NCI-H82 (cell line): ENCODE results near the gene PRPSAP2.
A peak's percentile ranks its signal among the peaks of the same experiment; 100 is the strongest.
"Not testable (repeated sequence)": the region's sequence is repeated elsewhere in the genome, so short reads cannot be mapped to it uniquely, and the experiment has no call there.

Experiments
- DNase-seq: peaks from one replicate; lab custom pipeline; 2025; lab: John Stamatoyannopoulos, UW

PRPSAP2 gene

DNA sequence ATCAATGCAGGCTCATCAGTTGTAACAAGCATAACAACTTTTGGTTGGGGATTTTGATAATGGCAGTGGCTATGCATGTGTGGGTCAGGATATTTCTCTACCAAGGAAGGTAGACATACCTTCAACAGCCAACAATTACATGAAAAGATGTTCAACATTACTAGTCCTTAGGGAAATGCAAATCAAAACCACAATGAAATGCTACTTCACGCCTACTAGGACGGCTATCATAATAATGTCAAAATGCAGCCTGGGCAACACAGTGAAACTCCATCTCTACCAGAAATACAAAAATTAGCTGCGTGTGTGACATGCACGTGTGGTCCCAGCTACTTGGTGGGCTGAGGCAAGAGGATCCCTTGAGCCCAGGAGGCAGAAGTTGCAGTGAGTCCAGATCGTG is 86.7 kb downstream of the PRPSAP2 start:
- DNase-seq: no peak

DNA sequence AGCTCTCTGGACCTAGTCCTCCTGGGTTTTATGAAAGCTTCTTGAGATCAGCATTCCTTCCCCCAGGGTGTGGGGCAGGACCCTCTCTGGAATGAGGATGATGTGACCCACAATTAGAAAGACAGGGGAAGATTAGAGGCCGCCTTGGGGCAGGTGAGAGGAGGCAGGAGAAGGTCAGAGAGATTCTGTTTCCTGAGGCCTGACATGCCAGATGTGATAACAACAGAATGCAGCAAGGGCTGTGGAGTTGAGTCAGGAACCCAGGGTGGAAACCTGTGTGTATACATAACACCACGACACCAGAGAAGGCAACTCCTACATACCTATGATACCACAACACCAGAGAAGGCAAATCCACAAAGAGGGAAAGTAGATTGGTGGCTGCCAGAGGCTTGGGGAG is 88.6 kb downstream of the PRPSAP2 start:
- no peak for DNase-seq

DNA sequence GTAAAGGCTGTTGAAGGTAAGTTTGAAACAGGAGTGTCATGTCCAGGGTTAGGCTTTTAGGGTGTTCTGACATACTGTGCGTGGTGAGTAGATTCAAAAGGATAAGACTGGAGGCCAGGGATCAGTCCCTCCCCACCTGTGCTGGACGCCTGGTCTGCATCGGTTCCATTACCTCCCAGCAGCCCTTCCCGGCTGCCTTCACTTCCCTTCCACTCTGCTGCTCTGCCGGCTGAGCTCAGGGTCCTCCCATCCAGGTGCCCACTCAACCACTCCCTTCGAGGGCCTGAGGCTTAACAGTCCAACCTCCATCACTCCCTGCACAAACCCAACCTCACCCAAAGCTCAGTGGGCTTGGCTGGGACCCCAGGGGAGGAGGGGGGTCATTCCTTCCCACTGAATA is 89.9 kb downstream of the PRPSAP2 start:
- no peak for DNase-seq

DNA sequence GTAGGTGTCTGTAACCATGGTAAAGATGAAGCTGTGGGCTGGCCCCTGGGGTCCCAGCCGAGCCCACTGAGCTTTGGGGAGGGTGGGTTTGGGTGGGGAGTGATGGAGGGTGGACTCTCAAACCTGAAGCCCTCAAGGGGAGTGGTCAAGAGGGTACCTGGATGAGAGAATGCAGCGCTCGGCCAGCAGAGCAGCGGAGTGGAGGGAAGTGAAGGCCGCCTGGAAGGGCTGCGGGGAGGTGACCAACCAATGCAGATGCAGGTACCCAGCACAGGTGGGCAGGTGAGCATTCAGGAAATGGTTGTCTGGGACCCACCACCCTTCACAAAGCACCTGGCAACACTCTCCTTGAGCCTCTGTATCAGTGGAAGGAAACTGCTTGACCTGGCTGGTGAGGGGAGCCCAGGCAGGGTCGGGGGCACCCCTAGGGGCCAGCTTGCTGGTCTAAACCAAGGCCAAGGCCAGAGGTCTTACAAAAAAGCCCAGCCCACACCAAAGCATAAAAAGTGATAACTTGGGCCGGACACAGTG is 90.6 kb downstream of the PRPSAP2 start:
- no peak for DNase-seq

DNA sequence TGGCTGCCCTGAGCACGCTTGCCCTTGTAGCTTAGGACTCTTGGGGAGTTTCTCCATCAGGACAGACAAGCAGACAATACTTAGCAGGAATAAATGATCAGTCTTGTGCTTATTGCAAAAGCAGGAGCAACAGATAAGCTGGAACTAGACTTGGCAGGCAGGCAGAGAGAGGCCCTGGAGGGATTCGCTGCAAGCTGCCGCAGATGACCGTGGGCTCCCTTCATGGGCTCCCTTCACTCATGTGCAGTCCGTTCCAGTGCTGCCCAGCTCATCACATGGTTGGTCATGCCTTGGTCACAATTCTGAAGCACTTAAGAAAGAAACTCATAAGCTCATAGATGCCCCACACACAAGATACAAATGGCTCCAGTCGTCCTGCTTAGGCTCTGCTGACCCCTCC is 91.6 kb downstream of the PRPSAP2 start:
- no peak for DNase-seq

DNA sequence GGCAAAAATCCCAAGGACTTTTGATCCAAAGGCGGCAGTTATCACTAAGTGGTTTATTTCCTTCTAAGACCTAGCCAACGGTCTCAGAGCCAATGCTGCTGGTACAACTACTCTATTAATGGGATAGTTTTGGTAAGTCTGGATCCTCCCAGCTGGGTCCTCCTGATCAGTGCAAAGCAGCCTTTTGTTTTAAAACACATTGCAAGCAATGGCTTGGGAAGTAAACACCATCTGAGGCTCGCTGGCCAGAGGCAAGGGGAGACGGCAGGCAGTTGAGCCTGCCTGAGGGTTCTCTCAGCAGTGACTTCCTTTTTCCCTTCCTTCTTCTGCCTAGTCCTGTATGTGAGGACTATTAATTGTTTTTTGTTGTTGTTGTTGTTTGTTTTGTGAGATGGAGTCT is 92.4 kb downstream of the PRPSAP2 start:
- no peak for DNase-seq

DNA sequence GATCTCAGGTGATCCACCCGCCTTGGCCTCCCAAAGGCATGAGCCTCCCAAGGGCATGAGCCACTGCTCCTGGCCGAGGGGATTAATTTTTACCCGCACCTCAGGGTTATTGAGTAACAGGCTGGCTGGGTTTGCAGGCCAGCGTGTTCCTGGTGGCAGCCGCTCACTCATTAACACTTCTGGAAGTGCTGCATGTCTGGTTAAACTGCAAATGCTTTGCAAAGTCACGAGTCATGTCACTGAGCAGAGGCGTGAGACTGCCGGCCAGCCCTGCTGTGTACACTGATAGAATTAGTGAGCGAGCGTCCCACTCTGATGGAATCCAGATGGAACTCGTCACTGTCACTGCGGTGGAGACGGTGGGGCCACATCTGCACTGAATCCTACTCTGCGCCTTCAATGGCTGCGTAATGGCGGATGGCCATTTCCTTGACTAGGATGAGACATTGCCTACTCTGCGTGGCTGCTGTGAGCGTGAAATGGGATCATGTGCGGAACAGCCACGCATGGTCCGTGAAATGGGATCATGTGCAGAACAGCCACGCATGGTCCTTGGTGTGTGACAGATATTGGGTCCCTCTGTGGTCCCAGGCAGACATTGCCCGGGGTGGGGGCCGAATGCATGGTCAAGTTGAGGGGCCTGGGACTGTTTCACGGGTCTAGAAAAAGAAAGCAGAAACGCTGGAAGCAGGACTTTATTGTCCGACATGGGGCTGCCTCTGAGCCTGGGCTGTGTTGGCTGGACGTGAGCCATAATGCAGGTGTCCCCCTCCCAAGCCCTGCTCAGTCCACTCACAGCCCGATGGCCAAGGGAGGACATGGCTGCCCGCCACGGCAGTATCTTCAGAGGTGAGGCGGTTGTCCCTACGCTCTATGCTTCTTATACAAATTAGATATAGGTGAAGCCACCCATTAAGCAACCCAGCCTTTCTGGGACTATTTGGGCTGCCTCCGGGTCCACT is 93.3 kb downstream of the PRPSAP2 start:
- DNase-seq: no peak

DNA sequence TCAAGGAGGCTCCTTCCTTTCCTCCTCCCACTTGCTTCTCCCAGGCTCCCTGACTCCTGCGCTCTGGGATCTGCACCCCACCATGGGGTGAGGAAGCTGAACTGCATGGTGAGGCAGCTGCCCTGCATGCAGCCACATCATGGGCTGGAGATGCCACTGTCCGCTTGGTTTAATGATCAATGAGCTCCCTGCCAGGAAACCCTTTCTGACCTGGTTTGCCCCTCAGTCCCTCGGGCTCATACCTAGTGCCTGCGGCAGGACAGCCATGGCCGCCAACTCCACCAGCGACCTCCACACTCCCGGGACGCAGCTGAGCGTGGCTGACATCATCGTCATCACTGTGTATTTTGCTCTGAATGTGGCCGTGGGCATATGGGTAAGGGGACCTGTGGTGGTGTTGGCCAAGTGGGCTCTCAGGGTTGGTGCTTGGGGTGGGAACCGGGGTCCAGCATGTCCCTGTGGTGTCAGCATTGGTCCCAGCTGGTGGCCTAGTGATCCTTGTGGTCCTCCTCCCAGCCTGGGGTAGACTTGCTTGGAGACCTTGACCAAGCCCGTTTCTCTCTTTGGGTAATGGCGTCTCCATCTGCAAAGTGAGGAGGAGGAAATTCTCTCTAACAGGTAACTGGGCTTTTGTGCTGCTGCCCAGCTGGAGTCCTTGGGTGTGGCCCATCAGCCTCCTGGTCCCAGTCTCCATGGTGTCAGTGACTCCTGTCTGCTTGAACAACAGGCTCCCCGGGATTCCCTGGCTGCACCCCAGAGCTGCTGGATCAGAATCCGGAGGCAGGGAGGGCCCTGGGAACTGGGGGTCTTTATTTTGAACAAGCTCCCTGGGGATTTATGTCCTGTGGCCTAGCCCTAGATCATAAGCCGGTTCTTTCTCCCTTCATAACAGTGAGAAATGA is 94.3 kb downstream of the PRPSAP2 start, which contains the start of gene SLC5A10:
Gene SLC5A10 (plus strand): TSS at position 225 of the 902 bp plus-strand sequence. CDS start 41 bp downstream, at position 266.
- DNase-seq: peak; percentile 27

DNA sequence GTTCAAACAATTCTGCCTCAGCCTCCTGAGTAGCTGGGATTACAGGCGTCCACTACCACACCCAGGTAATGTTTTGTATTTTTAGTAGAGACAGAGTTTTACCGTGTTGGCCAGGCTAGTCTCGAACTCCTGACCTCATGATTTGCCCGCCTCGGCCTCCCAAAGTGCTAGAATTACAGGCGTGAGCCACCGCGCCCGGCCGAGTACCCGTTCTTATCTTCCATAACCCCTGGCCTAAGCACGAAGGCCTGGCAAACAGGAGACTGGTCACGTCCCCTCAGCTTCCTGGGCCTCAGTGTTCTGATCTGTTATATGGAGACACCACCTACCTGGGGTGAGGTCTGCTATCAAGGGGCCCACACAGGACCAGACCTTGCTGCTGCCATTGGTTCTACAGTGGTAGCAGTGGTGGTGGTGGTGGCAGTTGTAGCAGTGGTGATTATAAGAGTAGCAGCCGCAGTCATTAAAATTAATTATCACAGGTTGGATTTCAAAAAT is 95.3 kb downstream of the PRPSAP2 start:
- no peak for DNase-seq

DNA sequence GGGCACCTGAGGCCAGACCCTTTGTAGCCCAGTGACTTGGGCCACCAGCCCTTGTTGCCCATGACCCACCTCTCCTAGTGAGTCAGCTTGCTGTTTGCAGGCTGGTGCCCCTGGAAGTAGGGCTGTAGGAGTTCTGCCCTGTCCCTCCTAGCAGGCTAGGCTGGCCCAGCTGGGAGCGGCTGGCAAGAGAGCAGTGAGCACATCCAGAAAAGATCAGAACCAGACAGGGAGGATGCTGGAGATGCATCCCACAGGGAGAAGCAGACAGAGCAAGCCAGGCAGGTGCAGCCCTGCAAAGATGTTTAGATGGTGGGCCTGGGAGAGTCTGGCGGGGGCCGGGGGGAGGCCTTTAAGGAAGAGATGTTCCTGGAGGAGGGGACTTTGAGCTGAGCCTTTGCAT is 96.4 kb downstream of the PRPSAP2 start:
- DNase-seq: no peak

DNA sequence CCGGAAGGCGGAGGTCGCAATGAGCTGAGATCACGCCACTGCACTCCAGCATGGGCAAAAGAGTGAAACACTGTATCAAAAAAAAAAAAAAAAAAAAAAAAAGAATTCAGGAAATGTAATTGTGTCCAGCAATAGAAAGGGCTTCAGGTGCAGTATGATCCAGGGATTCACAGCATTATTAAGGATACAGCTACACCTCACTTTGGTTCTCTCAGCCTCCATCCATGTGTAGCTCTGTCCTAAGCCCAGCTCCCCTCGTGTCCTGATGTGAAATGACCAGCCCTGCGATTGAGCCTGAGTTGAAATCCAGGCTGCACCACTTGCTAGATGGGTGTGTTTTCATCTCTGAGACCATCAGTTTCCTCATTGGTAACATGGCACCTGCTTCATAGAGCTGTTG is 97.1 kb downstream of the PRPSAP2 start:
- no peak for DNase-seq

DNA sequence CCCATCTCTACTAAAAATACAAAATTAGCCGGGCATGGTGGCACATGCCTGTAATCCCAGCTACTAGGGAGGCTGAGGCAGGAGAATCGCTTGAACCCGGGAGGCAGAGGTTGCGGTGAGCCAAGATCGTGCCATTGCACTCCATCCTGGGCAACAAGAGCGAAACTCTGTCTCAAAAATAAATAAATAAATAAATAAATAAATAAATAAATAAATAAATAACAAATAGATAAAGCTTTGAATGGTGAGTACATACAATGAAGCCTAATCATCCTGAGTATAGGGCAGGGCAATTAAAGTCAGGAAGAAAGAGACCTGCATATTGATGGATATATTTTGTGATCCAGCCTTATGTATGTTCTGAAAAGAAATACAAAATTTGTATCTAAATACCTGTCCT is 98.1 kb downstream of the PRPSAP2 start:
- not testable (repeated sequence) for DNase-seq

DNA sequence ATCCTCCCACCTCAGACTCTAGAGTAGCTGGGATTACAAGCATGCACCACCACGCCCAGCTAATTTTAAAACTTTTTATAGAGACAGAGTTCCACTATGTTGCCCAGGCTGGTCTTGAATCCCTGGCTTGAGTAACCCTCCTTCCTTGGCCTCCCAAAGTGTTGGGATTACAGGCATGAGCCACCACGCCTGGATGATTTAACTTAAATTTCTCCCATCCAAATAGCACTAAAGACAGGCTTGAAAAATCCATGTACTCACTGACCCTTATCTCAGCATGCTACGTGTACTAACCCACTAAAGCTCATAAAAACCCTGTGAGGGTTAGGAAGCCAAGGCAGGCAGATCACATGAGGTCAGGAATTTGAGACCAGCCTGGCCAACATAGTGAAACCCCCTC is 98.7 kb downstream of the PRPSAP2 start:
- DNase-seq: no peak

DNA sequence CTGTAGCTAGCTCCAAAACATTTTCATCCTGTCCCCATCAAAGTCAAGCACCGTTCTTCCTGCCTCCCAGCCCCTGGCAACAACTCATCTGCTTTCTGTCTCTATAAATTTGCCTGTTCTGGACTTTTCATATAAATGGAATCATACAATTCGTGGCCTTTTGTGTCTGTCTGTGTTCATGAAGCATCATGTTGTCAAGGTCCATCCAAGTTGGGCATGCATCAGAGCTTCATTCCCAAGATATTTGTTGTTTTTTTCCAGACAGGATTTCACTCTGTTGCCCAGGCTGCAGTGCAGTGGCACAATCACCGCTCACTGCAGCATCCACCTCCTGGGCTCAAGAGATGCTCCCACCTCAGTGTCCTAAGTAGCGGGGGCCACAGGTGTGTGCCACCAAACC is 99.9 kb downstream of the PRPSAP2 start:
- no peak for DNase-seq

DNA sequence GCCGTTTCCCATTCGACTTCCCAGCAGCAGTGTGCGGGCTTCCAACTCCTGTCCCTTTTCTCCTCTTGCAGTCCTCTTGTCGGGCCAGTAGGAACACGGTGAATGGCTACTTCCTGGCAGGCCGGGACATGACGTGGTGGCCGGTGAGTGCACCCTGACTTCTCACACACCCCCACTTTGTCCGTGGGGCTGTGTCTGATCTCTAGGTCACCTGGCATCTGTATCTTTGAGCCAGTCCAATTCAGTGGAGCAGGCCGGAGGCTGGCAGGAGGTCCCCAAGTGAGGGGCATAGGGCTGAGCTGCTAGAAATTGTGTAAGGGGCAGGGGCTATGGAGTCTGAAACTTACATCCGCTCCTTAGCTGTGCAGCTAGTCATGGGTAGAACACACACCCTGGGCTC is 100.7 kb downstream of the PRPSAP2 start:
- no peak for DNase-seq

DNA sequence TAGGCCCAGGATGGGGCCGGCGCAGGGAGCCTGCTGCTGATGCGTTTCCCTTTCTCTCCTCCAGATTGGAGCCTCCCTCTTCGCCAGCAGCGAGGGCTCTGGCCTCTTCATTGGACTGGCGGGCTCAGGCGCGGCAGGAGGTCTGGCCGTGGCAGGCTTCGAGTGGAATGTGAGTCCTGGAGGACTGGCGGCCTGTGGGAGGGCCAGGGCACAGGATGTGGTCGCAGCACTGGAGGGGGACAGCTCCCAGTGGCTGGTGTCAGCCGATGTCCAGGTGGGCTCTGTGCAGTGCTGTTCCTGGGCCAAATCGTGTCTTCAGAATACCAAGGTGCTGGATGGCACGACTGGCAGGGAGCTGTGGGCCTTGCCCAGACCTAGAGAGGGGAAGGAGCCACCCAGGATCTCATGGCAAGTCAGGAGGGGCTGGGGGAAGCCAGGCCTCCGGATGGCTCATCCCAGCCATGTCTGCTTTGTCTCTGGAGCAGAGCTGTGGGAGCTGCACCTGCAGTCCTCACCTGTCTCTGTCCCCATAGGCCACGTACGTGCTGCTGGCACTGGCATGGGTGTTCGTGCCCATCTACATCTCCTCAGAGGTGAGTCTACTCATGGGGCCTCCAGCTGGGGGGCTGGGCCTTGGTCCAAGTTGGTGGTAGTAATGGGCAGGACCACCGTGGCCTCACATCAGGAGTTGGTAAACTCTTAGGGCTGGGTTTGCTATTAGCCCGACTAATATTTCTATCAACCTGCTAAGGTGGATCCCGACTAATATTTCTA is 101.3 kb downstream of the PRPSAP2 start:
- DNase-seq: no peak

DNA sequence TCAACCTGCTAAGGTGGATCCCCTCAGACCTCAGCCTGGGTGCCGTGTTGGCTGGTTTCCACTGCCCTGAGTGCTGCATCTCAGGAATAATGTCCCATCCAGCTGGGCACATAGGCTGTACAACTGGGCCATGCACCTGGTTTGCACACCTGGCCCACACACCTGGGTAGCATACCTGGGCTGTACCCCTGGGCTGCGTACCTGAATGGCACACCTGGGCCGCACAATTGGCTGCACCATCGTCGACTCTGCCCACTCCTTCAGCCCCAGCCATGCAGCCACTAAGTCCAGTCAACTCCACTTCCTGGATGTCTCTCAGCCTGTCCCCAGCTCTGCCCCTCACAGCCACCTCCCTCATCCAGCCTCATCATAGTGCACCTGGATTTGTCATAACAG is 101.9 kb downstream of the PRPSAP2 start:
- no peak for DNase-seq

DNA sequence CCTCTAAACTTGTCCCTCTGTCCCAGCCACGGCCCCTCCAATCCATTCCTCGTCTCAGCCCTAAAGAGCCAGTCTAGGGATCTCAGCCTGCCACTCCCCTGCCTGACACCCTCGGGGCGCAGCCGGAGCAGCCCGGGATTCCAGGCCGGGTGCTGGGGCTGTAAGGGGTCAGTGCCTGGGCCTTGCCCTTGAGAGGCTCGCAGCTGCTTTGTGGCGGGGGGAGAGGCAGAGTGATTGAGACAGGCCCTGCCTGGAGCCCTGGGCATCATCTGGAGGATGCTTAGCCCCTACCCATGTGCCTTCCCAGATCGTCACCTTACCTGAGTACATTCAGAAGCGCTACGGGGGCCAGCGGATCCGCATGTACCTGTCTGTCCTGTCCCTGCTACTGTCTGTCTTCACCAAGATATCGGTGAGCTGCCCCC is 102.3 kb downstream of the PRPSAP2 start:
- DNase-seq: no peak

DNA sequence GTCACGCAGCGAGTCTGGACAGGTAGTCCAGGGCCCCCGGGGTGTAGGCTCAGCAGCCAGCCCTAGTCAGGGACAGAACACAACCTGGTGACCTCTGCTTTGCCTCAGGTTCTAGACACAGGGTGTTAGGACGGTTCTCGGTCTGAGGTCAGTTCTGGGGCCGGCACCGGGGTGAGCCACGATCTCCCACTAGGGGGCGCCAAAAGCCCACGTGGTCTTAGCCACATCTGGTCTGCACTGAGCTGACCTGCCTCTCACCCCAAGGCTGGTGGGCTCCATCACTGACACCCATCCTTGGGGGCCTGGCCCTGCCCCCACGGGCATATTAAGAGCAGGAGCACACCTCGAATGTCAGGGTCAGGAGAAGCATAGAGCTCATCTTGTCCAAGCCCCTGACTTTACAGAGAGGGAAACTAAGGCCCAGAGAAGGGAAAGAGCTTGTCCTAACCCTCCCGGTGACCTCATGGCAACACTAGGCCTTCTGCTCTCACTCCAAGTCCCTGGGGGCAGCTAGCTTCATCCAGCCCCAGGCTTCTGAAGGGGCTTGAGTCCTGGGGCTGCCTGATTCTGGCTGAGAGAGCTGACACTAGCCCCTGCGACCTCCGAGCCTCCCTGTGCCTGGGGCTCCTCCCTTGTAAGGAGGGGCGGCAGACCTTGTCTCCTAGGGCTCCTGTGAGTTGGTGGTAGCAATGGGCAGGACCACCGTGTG is 103.0 kb downstream of the PRPSAP2 start:
- DNase-seq: peak; percentile 88

DNA sequence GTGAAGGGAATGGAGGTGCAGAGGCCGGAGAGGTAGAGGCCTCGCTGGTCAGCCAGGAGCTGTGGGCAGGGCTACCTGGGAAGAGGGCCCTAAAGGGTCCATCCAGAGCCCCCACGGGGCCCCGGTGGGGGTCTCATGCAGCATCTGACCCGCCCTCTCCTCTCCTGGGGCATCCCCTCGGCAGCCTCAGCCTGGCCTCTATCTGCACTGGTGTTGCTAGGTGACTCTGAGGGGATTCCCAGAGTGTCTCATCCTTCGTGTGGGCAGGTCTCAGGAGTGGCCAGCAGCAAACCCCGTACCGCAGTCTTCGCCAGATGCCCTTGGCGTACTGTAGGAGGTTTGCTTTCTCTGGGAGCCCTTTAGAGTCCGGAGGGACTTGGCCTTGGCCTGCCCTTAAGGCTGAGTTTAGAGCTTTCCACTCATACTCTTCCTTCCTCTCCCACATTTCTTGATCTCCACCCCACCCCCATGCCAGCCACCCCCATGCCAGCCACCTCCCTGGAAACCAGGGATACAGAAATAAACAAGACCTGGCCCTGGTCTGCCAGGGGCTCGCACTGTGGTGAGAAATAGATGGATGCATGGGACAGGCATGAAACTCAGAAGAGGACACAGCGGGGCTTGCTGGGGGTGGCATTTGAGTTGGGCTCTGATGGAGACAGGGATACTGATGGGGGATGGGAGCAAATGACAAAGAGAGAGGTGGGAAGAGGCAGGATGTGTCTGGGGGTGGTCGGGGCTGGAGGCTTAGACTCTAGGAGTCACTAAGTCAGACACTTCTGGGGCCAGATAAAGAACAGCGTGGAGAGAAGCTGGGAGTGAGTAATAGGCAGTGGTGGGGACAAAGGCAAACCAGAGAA is 103.9 kb downstream of the PRPSAP2 start:
- no peak for DNase-seq
